SK-N-SH (cell line): ENCODE data around the gene OR7G1. TPM values are rescaled to one million over a fixed set of nuclear protein-coding genes. Genes with fewer than 3 reads are reported as not detected.

ENCODE experiments used
- CTCF ChIA-PET: fragments of 300-600, 350-600 bp; formaldehyde crosslinking; extraction: SDS; loops from one replicate; lab custom pipeline; 2021; lab: Yijun Ruan, JAX
- POLR2A ChIA-PET: fragments of 350-600 bp; sonication (Branson Sonifier 250); formaldehyde crosslinking; extraction: SDS; loops from one replicate; lab custom pipeline; 2020; ENCODE audit warnings: antibody characterized with exemption, inconsistent platforms; lab: Yijun Ruan, JAX
- DNase-seq: peaks from one replicate; pipeline ENCODE4 v3.0.0; 2012
- H2AFZ ChIP-seq: fragments of 200-600 bp; sonication (generic); 2 replicates; pipeline ENCODE4 v1.8.1; 2016; ENCODE audit warnings: antibody characterized with exemption, mild to moderate bottlenecking, low read depth
- H3F3A ChIP-seq: fragments of 200-600 bp; sonication (generic); replicated peaks from 2 replicates; pipeline ENCODE3; 2016; ENCODE audit warnings: antibody characterized with exemption, mild to moderate bottlenecking; ENCODE audit not compliant: insufficient read depth
- H3K27ac ChIP-seq, 2 experiments: fragments of 200-500 bp in 1 of 2; fragments of 200-600 bp in 1 of 2; sonication (Bioruptor generic) in 1 of 2; sonication (generic), shearing (Covaris generic) in 1 of 2; 2 replicates each; pipeline versions ENCODE4 v1.5.1 to v1.6.1; 2014 to 2016; ENCODE audit warnings: low read depth in 2 of 2, inconsistent platforms in 1 of 2, low read length in 1 of 2, mild to moderate bottlenecking in 1 of 2, mixed read lengths in 1 of 2
- H3K27me3 ChIP-seq: fragments of 200-600 bp; sonication (generic), shearing (Covaris generic); 2 replicates; pipeline ENCODE4 v1.6.1; 2016; ENCODE audit warnings: mixed run types; ENCODE audit not compliant: insufficient read depth
- H3K36me3 ChIP-seq, 2 experiments: fragments of 200-500 bp in 1 of 2; fragments of 200-600 bp in 1 of 2; sonication (Bioruptor generic) in 1 of 2; sonication (generic) in 1 of 2; replicated peaks in 1 of 2; 2 replicates each; pipeline versions ENCODE3 to v1.5.1; 2014 to 2016; ENCODE audit warnings: low read length in 1 of 2, mild to moderate bottlenecking in 1 of 2; ENCODE audit not compliant: insufficient read depth in 2 of 2, control insufficient read depth in 1 of 2
- H3K4me1 ChIP-seq, 2 experiments: fragments of 200-500 bp in 1 of 2; fragments of 200-600 bp in 1 of 2; sonication (Bioruptor generic) in 1 of 2; sonication (generic), shearing (Covaris generic) in 1 of 2; 2 replicates each; pipeline versions ENCODE4 v1.5.1 to v1.6.1; 2014 to 2016; ENCODE audit warnings: low read depth in 1 of 2, low read length in 1 of 2, mixed run types in 1 of 2; ENCODE audit not compliant: insufficient read depth in 2 of 2, control insufficient read depth in 1 of 2
- H3K4me2 ChIP-seq: fragments of 200-600 bp; sonication (generic), shearing (Covaris generic); 2 replicates; pipeline ENCODE4 v1.6.1; 2017; ENCODE audit warnings: mixed run types
- H3K4me3 ChIP-seq, 2 experiments: fragments of 200-500 bp in 1 of 2; fragments of 200-600 bp in 1 of 2; sonication (Bioruptor generic) in 1 of 2; sonication (generic), shearing (Covaris generic) in 1 of 2; 2 replicates each; pipeline versions ENCODE4 v1.5.1 to v1.8.1; 2014 to 2016; ENCODE audit warnings: low read depth in 2 of 2, inconsistent platforms in 1 of 2, low read length in 1 of 2, mild to moderate bottlenecking in 1 of 2, mixed read lengths in 1 of 2, moderate library complexity in 1 of 2
- H3K79me2 ChIP-seq: fragments of 200-600 bp; sonication (generic); 2 replicates; pipeline ENCODE4 v1.8.1; 2017; ENCODE audit warnings: mild to moderate bottlenecking; ENCODE audit not compliant: insufficient read depth
- H3K9ac ChIP-seq: fragments of 200-600 bp; sonication (generic); 2 replicates; pipeline ENCODE4 v1.6.1; 2017; ENCODE audit warnings: mixed run types
- H3K9me2 ChIP-seq: fragments of 200-600 bp; sonication (generic); 2 replicates; pipeline ENCODE4 v1.6.1; 2017; ENCODE audit warnings: mixed run types
- H3K9me3 ChIP-seq: fragments of 200-600 bp; sonication (generic); 2 replicates; pipeline ENCODE4 v1.6.1; 2017; ENCODE audit warnings: mixed run types, mild to moderate bottlenecking, moderate library complexity
- H4K20me1 ChIP-seq: fragments of 200-600 bp; sonication (generic); 2 replicates; pipeline ENCODE4 v1.6.1; 2017; ENCODE audit warnings: mild to moderate bottlenecking, mixed run types; ENCODE audit not compliant: insufficient read depth
- CHD2 ChIP-seq: fragments of 150-350 bp; IDR thresholded peaks from 2 replicates; pipeline ENCODE4 v1.6.1; 2018; ENCODE audit warnings: low read length; ENCODE audit not compliant: partially characterized antibody
- ELF1 ChIP-seq: IDR thresholded peaks from 2 replicates; pipeline ENCODE4 v1.4.0; 2012
- EP300 ChIP-seq, 2 experiments: IDR thresholded peaks; 2 replicates each; pipeline versions ENCODE4 v1.4.0 to v1.6.1; 2012; ENCODE audit warnings: borderline replicate concordance in 1 of 2, low read depth in 1 of 2, low read length in 1 of 2
- EZH2phosphoT487 ChIP-seq: fragments of 200-600 bp; sonication (generic); IDR thresholded peaks from 2 replicates; pipeline ENCODE4 v1.6.1; 2017; ENCODE audit warnings: low read depth, mixed run types, mild to moderate bottlenecking, antibody characterized with exemption, moderate library complexity, borderline replicate concordance
- FOXM1 ChIP-seq: IDR thresholded peaks from 2 replicates; pipeline ENCODE4 v1.4.0; 2012; ENCODE audit warnings: low read depth, mild to moderate bottlenecking
- GABPA ChIP-seq: IDR thresholded peaks from 2 replicates; pipeline ENCODE4 v1.4.0; 2012; ENCODE audit warnings: low read depth, mild to moderate bottlenecking
- GATA2 ChIP-seq: sonication (generic); formaldehyde crosslinking; IDR thresholded peaks from 2 replicates; pipeline ENCODE4 v1.5.0; 2020; ENCODE audit warnings: mild to moderate bottlenecking, missing genetic modification reagents
- IRF3 ChIP-seq: fragments of 150-350 bp; IDR thresholded peaks from 2 replicates; pipeline ENCODE4 v1.6.1; 2016; ENCODE audit warnings: mild to moderate bottlenecking, low read depth, low read length
- JUND ChIP-seq: IDR thresholded peaks from 2 replicates; pipeline ENCODE4 v1.4.0; 2012
- MEF2A ChIP-seq: IDR thresholded peaks from 2 replicates; pipeline ENCODE4 v1.4.0; 2012; ENCODE audit warnings: low read depth, borderline replicate concordance
- NFIC ChIP-seq: IDR thresholded peaks from 2 replicates; pipeline ENCODE4 v1.4.0; 2012; ENCODE audit warnings: borderline replicate concordance
- POLR2AphosphoS5 ChIP-seq: IDR thresholded peaks from 2 replicates; pipeline ENCODE4 v1.6.1; 2012; ENCODE audit warnings: low read depth, low read length
- RAD21 ChIP-seq: IDR thresholded peaks from 2 replicates; pipeline ENCODE4 v1.6.1; 2012; ENCODE audit warnings: mild to moderate bottlenecking, low read length
- REST ChIP-seq: IDR thresholded peaks from 2 replicates; pipeline ENCODE4 v1.6.1; 2012; ENCODE audit warnings: mild to moderate bottlenecking, low read depth, low read length, moderate library complexity
- SMC3 ChIP-seq: IDR thresholded peaks from 2 replicates; pipeline ENCODE4 v1.6.1; 2012; ENCODE audit warnings: low read depth, low read length, improper control_type of control experiment
- USF2 ChIP-seq: fragments of 150-350 bp; IDR thresholded peaks from 2 replicates; pipeline ENCODE4 v1.6.1; 2017; ENCODE audit warnings: antibody characterized with exemption, low read length, low read depth, borderline replicate concordance
- ZBTB33 ChIP-seq: IDR thresholded peaks from 2 replicates; pipeline ENCODE4 v1.4.0; 2012; ENCODE audit warnings: low read depth, borderline replicate concordance
- WGBS: methylation state at CpG from one replicate; pipeline ENCODE4 v1.1.6; 2017; ENCODE audit warnings: low lambda C conversion rate; 5-methylcytosine and 5-hydroxymethylcytosine counted together
- polyA plus RNA-seq, 3 experiments: library from polyadenylated mRNA; depleted of rRNA; stranded (reverse); fragments of >200 nt; gene quantifications; 2 replicates each; pipeline ENCODE4 v1.2.3, GENCODE V29; 2012
- TF ChIP-seq, protein P1 (sequence below): IDR thresholded peaks from 2 replicates; pipeline ENCODE4 v1.4.0; 2012; ENCODE audit warnings: low read depth, borderline replicate concordance
- TF ChIP-seq, protein P2 (sequence below): fragments of 200-600 bp; sonication (generic); IDR thresholded peaks from 2 replicates; pipeline ENCODE4 v1.6.1; 2017; ENCODE audit warnings: antibody characterized with exemption, mild to moderate bottlenecking, moderate library complexity
- TF ChIP-seq, protein P3 (sequence below): IDR thresholded peaks from 2 replicates; pipeline ENCODE4 v1.4.0; 2012; ENCODE audit warnings: low read depth

OR7G1 gene, protein sequence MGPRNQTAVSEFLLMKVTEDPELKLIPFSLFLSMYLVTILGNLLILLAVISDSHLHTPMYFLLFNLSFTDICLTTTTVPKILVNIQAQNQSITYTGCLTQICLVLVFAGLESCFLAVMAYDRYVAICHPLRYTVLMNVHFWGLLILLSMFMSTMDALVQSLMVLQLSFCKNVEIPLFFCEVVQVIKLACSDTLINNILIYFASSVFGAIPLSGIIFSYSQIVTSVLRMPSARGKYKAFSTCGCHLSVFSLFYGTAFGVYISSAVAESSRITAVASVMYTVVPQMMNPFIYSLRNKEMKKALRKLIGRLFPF
- not detected in 2 replicates for polyA plus RNA-seq (2012; rRNA removed)
- polyA plus RNA-seq (2012; cell fraction: cytosol; rRNA removed) = not detected in 2 replicates
- polyA plus RNA-seq (2012; cell fraction: nucleus; rRNA removed) = not detected in 2 replicates

DNA sequence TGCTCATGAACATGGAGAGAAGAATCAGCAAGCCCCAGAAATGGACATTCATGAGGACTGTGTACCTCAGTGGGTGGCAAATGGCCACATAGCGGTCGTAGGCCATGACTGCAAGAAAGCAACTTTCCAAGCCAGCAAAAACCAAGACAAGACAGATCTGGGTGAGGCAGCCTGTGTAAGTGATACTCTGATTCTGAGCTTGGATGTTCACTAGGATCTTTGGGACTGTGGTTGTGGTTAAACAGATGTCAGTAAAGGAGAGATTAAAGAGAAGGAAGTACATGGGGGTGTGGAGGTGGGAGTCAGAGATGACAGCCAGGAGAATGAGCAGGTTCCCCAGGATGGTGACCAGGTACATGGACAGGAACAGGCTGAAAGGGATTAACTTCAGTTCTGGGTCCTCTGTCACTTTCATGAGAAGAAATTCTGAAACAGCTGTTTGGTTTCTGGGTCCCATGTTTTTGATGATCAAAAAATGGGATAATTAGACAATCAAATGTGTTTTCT lies at the start of gene OR7G1:
OR7G1 (minus strand) TSS at position 457 of the 507 bp plus-strand sequence; CDS start at position 457, 0 bp downstream.
- 0% methylated on average over 2 of the region's 2 CpGs for WGBS
- Histone ChIP-seq H3K9me2 (no peaks in the 10 kb centered on the region), H4K20me1 (no peaks in the 10 kb centered on the region), H3K4me3 (no peak within 1 kb of the TSS), H3K79me2 (no peaks in the 10 kb centered on the region), H3K4me1 (no peaks in the 10 kb centered on the region), H3K4me2 (no peak within 1 kb of the TSS), H3K36me3 (no peaks in the 10 kb centered on the region), H3K9ac (no peak within 1 kb of the TSS), H3K27me3 (peaks cover 23% of the 10 kb centered on the region; the same call in 1 of the 2 replicates), H3F3A (no peaks in the 10 kb centered on the region), H3K27ac (no peak within 1 kb of the TSS), H2AFZ (no peak within 1 kb of the TSS), H3K9me3 (no peaks in the 10 kb centered on the region)
- ChIA-PET CTCF (no interaction called here), POLR2A (no interaction called here)
- DNase-seq = no peak
- TF ChIP-seq, protein P1, sequence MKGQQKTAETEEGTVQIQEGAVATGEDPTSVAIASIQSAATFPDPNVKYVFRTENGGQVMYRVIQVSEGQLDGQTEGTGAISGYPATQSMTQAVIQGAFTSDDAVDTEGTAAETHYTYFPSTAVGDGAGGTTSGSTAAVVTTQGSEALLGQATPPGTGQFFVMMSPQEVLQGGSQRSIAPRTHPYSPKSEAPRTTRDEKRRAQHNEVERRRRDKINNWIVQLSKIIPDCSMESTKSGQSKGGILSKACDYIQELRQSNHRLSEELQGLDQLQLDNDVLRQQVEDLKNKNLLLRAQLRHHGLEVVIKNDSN = no peak
- TF ChIP-seq POLR2AphosphoS5 (no peak), EZH2phosphoT487 (no peak), IRF3 (no peak), EP300 (IDR thresholded peaks at IDR 0.05; ENCODE audit: borderline replicate concordance in 1 of 2, low read depth in 1 of 2, low read length in 1 of 2) (no peak), RAD21 (no peak), GABPA (no peak), FOXM1 (no peak), JUND (no peak), ZBTB33 (no peak), REST (no peak), SMC3 (no peak), CHD2 (no peak), GATA2 (CRISPR knock-in tag) (no peak), NFIC (no peak), ELF1 (no peak), USF2 (no peak), MEF2A (no peak)
- TF ChIP-seq, protein P2, sequence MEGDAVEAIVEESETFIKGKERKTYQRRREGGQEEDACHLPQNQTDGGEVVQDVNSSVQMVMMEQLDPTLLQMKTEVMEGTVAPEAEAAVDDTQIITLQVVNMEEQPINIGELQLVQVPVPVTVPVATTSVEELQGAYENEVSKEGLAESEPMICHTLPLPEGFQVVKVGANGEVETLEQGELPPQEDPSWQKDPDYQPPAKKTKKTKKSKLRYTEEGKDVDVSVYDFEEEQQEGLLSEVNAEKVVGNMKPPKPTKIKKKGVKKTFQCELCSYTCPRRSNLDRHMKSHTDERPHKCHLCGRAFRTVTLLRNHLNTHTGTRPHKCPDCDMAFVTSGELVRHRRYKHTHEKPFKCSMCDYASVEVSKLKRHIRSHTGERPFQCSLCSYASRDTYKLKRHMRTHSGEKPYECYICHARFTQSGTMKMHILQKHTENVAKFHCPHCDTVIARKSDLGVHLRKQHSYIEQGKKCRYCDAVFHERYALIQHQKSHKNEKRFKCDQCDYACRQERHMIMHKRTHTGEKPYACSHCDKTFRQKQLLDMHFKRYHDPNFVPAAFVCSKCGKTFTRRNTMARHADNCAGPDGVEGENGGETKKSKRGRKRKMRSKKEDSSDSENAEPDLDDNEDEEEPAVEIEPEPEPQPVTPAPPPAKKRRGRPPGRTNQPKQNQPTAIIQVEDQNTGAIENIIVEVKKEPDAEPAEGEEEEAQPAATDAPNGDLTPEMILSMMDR = no peak
- TF ChIP-seq, protein P3, sequence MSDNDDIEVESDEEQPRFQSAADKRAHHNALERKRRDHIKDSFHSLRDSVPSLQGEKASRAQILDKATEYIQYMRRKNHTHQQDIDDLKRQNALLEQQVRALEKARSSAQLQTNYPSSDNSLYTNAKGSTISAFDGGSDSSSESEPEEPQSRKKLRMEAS = no peak
